A549 (cell line): ENCODE measurements around the gene C1QC. TPM values are rescaled to one million over a fixed set of nuclear protein-coding genes. Genes with fewer than 3 reads are reported as not detected.

Experiments used
- ATAC-seq, 2 experiments: fragments of 200-7000 bp in 1 of 2; fragments of >200 bp in 1 of 2; cut with Nextera tagmentation in 1 of 2; cut with Tn5 transposase in 1 of 2; 3 replicates each; pipeline versions ENCODE4 v1.8.0 to v1.9.1; 2018 to 2020; ENCODE audit warnings: mild to moderate bottlenecking in 1 of 2, moderate library complexity in 1 of 2
- CTCF ChIA-PET: fragments of 300-600 bp; sonication (Branson Sonifier 250); formaldehyde crosslinking; extraction: SDS; loops from one replicate; lab custom pipeline; 2021; ENCODE audit warnings: antibody characterized with exemption, inconsistent platforms; lab: Yijun Ruan, JAX
- POLR2A ChIA-PET: fragments of 350-600 bp; formaldehyde crosslinking; extraction: SDS; loops from one replicate; lab custom pipeline; 2021; ENCODE audit warnings: antibody characterized with exemption, inconsistent platforms; lab: Yijun Ruan, JAX
- DNase-seq, 2 experiments: peaks; one replicate each; pipeline versions ENCODE4 v3.0.0 to v3.0.0-alpha.2; 2011 to 2016; ENCODE audit warnings: low read depth in 1 of 2, low spot score in 1 of 2
- FAIRE-seq: peaks from 2 replicates; lab custom pipeline; 2011; peaks lifted over from hg19 to GRCh38; lab: Jason Lieb, UNC
- H3K27ac ChIP-seq, 2 experiments: fragments of >200 bp; sonication (Bioruptor Twin); formaldehyde crosslinking; 3 replicates each; pipeline ENCODE4 v1.5.1; 2016 to 2017
- H3K4me1 ChIP-seq: fragments of >200 bp; sonication (Bioruptor Twin); formaldehyde crosslinking; 3 replicates; pipeline ENCODE4 v1.6.1; 2016
- H3K4me2 ChIP-seq: fragments of >200 bp; sonication (Bioruptor Twin); formaldehyde crosslinking; 3 replicates; pipeline ENCODE4 v1.6.1; 2016
- H3K4me3 ChIP-seq: fragments of >200 bp; sonication (Bioruptor Twin); formaldehyde crosslinking; 3 replicates; pipeline ENCODE4 v1.5.1; 2016
- H3K9me3 ChIP-seq: fragments of >200 bp; sonication (Bioruptor Twin); formaldehyde crosslinking; 3 replicates; pipeline ENCODE4 v1.6.1; 2016
- BHLHE40 ChIP-seq: IDR thresholded peaks from 2 replicates; pipeline ENCODE4 v1.6.1; 2012; ENCODE audit warnings: low read depth, low read length, inconsistent platforms
- CBX2 ChIP-seq: fragments of 200-600 bp; sonication (generic); IDR thresholded peaks from 2 replicates; pipeline ENCODE4 v1.6.1; 2016; ENCODE audit warnings: low read depth, mild to moderate bottlenecking, borderline replicate concordance
- CBX8 ChIP-seq: fragments of 200-600 bp; sonication (generic); IDR thresholded peaks from 2 replicates; pipeline ENCODE4 v1.6.1; 2016
- CEBPB ChIP-seq, 2 experiments: fragments of >200 bp in 1 of 2; sonication (Bioruptor Twin) in 1 of 2; formaldehyde crosslinking in 1 of 2; IDR thresholded peaks; 2 replicates each; pipeline ENCODE4 v1.6.1; 2012 to 2016
- CHD4 ChIP-seq: fragments of 200-600 bp; sonication (generic); IDR thresholded peaks from 2 replicates; pipeline ENCODE4 v1.6.1; 2016; ENCODE audit warnings: antibody characterized with exemption, mild to moderate bottlenecking, borderline replicate concordance
- ELK1 ChIP-seq: fragments of 150-350 bp; IDR thresholded peaks from 2 replicates; pipeline ENCODE4 v1.6.1; 2014; ENCODE audit warnings: low read depth, mild to moderate bottlenecking, low read length
- FOSL2 ChIP-seq, 2 experiments: fragments of 450-650 bp in 1 of 2; fragments of >200 bp in 1 of 2; sonication (Bioruptor Twin) in 1 of 2; formaldehyde crosslinking; IDR thresholded peaks; 2 replicates each; pipeline versions ENCODE4 v1.5.0 to v1.6.1; 2016 to 2020; ENCODE audit warnings: mild to moderate bottlenecking in 1 of 2, moderate library complexity in 1 of 2
- FOXS1 ChIP-seq: fragments of 250-450 bp; sonication (Bioruptor Pico); IDR thresholded peaks from 2 replicates; pipeline ENCODE4 v1.5.0; 2020; ENCODE audit warnings: mild to moderate bottlenecking, moderate library complexity
- GATA3 ChIP-seq: IDR thresholded peaks from 2 replicates; pipeline ENCODE4 v1.6.1; 2012; ENCODE audit warnings: borderline replicate concordance
- HDAC2 ChIP-seq: fragments of 200-600 bp; sonication (generic); IDR thresholded peaks from 2 replicates; pipeline ENCODE4 v1.6.1; 2016
- HEYL ChIP-seq: fragments of 250-450 bp; sonication (Bioruptor Pico); IDR thresholded peaks from 2 replicates; pipeline ENCODE4 v1.8.0; 2021; ENCODE audit warnings: mild to moderate bottlenecking, moderate library complexity
- HOXB13 ChIP-seq: fragments of 250-450 bp; sonication (Bioruptor Pico); IDR thresholded peaks from 2 replicates; pipeline ENCODE4 v1.5.0; 2020; ENCODE audit warnings: low read depth, mild to moderate bottlenecking, moderate library complexity
- HOXB5 ChIP-seq: fragments of 250-450 bp; sonication (Bioruptor Pico); IDR thresholded peaks from 2 replicates; pipeline ENCODE4 v1.5.0; 2020; ENCODE audit warnings: mild to moderate bottlenecking, moderate library complexity
- JUN ChIP-seq, 2 experiments: fragments of >200 bp; sonication (Bioruptor Twin); formaldehyde crosslinking; IDR thresholded peaks; 2 replicates in 1 of 2; 3 replicates in 1 of 2; pipeline ENCODE4 v1.6.1; 2016 to 2017
- KDM1A ChIP-seq: fragments of 200-600 bp; sonication (generic); IDR thresholded peaks from 2 replicates; pipeline ENCODE4 v1.6.1; 2016; ENCODE audit warnings: low read depth, mild to moderate bottlenecking
- MAX ChIP-seq: IDR thresholded peaks from 2 replicates; pipeline ENCODE4 v1.6.1; 2012
- MAZ ChIP-seq: fragments of 150-350 bp; IDR thresholded peaks from 2 replicates; pipeline ENCODE4 v1.6.1; 2014; ENCODE audit warnings: antibody characterized with exemption, low read depth, low read length, borderline replicate concordance
- NFE2L2 ChIP-seq: fragments of 150-350 bp; conservative IDR thresholded peaks from 2 replicates; pipeline ENCODE4 v1.6.1; 2014; ENCODE audit warnings: low read length
- NPAS2 ChIP-seq: fragments of 250-450 bp; sonication (Bioruptor Pico); IDR thresholded peaks from 2 replicates; pipeline ENCODE4 v1.8.0; 2022; ENCODE audit warnings: mild to moderate bottlenecking, moderate library complexity, borderline replicate concordance
- NR3C1 ChIP-seq: fragments of >200 bp; sonication (Bioruptor Twin); formaldehyde crosslinking; IDR thresholded peaks from 3 replicates; pipeline ENCODE4 v1.6.1; 2017
- POLR2AphosphoS2 ChIP-seq: conservative IDR thresholded peaks from 2 replicates; pipeline ENCODE4 v1.6.1; 2012; ENCODE audit warnings: low read length, improper control_type of control experiment, inconsistent platforms
- RCOR1 ChIP-seq: fragments of 150-350 bp; IDR thresholded peaks from 2 replicates; pipeline ENCODE4 v1.6.1; 2014; ENCODE audit warnings: antibody characterized with exemption, low read length, low read depth
- RFX5 ChIP-seq: fragments of 450-650 bp; IDR thresholded peaks from 2 replicates; pipeline ENCODE4 v1.7.1; 2014; ENCODE audit warnings: antibody characterized with exemption, mild to moderate bottlenecking, moderate library complexity
- RNF2 ChIP-seq: fragments of 200-600 bp; sonication (generic); IDR thresholded peaks from 2 replicates; pipeline ENCODE4 v1.6.1; 2016; ENCODE audit warnings: low read depth, mild to moderate bottlenecking, antibody characterized with exemption, moderate library complexity, borderline replicate concordance
- SMC3 ChIP-seq: fragments of >200 bp; sonication (Bioruptor Twin); formaldehyde crosslinking; IDR thresholded peaks from 3 replicates; pipeline ENCODE4 v1.6.1; 2018; ENCODE audit warnings: inconsistent platforms
- TP53 ChIP-seq: fragments of 250-450 bp; sonication (Bioruptor Pico); IDR thresholded peaks from 2 replicates; pipeline ENCODE4 v1.5.0; 2021; ENCODE audit warnings: mild to moderate bottlenecking, moderate library complexity
- ZC3H11A ChIP-seq: fragments of 450-650 bp; IDR thresholded peaks from 2 replicates; pipeline ENCODE4 v1.6.1; 2014; ENCODE audit warnings: antibody characterized with exemption, mild to moderate bottlenecking
- ZFP36 ChIP-seq: fragments of 450-650 bp; IDR thresholded peaks from 2 replicates; pipeline ENCODE4 v1.6.1; 2014; ENCODE audit warnings: borderline replicate concordance; ENCODE audit not compliant: partially characterized antibody
- ZNF302 ChIP-seq: fragments of 250-450 bp; sonication (Bioruptor Pico); IDR thresholded peaks from 2 replicates; pipeline ENCODE4 v1.9.0; 2021; ENCODE audit warnings: inconsistent platforms, mild to moderate bottlenecking, moderate library complexity
- ZSCAN20 ChIP-seq: fragments of 250-450 bp; sonication (Bioruptor Pico); IDR thresholded peaks from 2 replicates; pipeline ENCODE4 v1.8.0; 2022; ENCODE audit warnings: mild to moderate bottlenecking, moderate library complexity
- WGBS: methylation state at CpG from one replicate; pipeline ENCODE4 v1.1.6; 2017; ENCODE audit errors: missing lambda C conversion rate; 5-methylcytosine and 5-hydroxymethylcytosine counted together
- polyA plus RNA-seq, 4 experiments: library from polyadenylated mRNA; depleted of rRNA in 3 of 4; stranded (reverse); fragments of >200 nt; fragmentation: RNase III in 1 of 4; extraction: RNeasy Plus Mini Kit Qiagen cat#74134 plus additional on column Dnase treatment in 1 of 4; gene quantifications; 2 replicates in 3 of 4; 3 replicates in 1 of 4; pipeline ENCODE4 v1.2.3, GENCODE V29; 2011 to 2017
- TF ChIP-seq, protein P1 (sequence below): fragments of 200-600 bp; sonication (generic); IDR thresholded peaks from 2 replicates; pipeline ENCODE4 v1.6.1; 2016; ENCODE audit warnings: antibody characterized with exemption, mild to moderate bottlenecking, moderate library complexity

C1QC gene
- polyA plus RNA-seq, 2 of the 4 experiments (the other 2 are of a cell fraction): not detected

DNA sequence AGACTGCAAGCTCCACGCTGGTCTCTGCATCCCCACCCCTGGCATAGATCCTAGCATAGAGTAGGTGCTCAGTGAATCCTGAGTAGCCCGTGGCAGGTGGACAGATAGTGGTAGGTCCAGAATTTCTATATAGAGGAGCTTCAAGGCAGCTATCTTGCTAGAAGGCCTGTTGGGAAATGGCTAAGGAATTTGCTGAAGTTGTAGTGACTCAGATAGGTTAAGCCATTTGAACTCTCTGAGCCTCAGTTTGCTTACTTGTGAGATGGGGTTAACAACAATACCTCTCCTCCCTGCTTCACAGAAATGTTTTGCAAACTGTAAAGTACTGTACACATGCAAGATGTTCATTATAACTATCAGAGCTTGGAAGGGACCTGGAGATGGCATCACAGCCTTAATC, 43.8 kb downstream of the C1QC start:
- CTCF ChIA-PET: interaction anchor here (0.7 to 1.6 kb wide), 4 partner anchors 13 to 277 kb away, joined by 3 to 4 read pairs (median 3); no protein-coding TSS in a partner anchor
- DNase-seq (no peak), ATAC-seq (no peak), FAIRE-seq (no peak)
- POLR2A ChIA-PET: no interaction called here
- Histone ChIP-seq H3K4me2 (no peak overlapping the region), H3K9me3 (no peaks in the 10 kb centered on the region), H3K27ac (no peak overlapping the region), H3K4me1 (0 out of 3 replicates have a peak, but pooled peaks cover 7% of the 10 kb centered on the region), H3K4me3 (no peak overlapping the region)
- TF ChIP-seq ZSCAN20: no peak
- WGBS: 66% methylated on average over 2 of the region's 2 CpGs

DNA sequence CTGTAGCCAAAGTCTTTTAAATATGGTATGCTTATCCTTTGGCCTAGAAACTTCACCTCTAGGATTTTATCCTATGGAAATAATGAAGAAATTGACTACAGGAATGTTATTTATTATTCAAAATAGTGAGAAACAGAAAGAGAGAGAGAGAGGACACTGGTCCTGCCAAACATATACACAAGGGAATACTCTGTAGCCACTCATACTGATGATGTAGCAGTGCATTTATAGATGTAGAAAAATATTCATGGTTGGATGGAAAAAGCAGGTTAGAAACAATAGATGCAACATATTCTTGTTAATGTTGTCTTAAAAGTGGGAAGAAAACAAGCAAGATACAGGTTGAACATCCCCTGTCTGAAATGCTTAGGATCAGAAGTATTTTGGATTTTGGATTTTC, 45.0 kb downstream of the C1QC start:
- ATAC-seq (no peak), FAIRE-seq (no peak), DNase-seq (no peak)
- Histone ChIP-seq H3K4me2 (no peak overlapping the region), H3K27ac (no peak overlapping the region), H3K4me1 (0 out of 3 replicates have a peak, but pooled peaks cover 7% of the 10 kb centered on the region), H3K4me3 (no peak overlapping the region), H3K9me3 (no peaks in the 10 kb centered on the region)
- CTCF ChIA-PET: interaction anchor here (1.0 kb wide), 1 partner anchor 12 kb away, joined by 3 read pairs; no protein-coding TSS in a partner anchor
- POLR2A ChIA-PET: no interaction called here
- TF ChIP-seq HOXB5 (CRISPR knock-in tag): no peak
- no peak for TF ChIP-seq SMC3
- TF ChIP-seq NR3C1: no peak
- TF ChIP-seq RCOR1: no peak
- no peak for TF ChIP-seq FOSL2 (IDR thresholded peaks at IDR 0.05)
- no peak for TF ChIP-seq FOSL2 (CRISPR knock-in tag; IDR thresholded peaks at IDR 0.05)
- no peak for TF ChIP-seq MAZ
- TF ChIP-seq NPAS2: no peak
- TF ChIP-seq HDAC2: no peak
- TF ChIP-seq ELK1: no peak
- TF ChIP-seq, protein P1, sequence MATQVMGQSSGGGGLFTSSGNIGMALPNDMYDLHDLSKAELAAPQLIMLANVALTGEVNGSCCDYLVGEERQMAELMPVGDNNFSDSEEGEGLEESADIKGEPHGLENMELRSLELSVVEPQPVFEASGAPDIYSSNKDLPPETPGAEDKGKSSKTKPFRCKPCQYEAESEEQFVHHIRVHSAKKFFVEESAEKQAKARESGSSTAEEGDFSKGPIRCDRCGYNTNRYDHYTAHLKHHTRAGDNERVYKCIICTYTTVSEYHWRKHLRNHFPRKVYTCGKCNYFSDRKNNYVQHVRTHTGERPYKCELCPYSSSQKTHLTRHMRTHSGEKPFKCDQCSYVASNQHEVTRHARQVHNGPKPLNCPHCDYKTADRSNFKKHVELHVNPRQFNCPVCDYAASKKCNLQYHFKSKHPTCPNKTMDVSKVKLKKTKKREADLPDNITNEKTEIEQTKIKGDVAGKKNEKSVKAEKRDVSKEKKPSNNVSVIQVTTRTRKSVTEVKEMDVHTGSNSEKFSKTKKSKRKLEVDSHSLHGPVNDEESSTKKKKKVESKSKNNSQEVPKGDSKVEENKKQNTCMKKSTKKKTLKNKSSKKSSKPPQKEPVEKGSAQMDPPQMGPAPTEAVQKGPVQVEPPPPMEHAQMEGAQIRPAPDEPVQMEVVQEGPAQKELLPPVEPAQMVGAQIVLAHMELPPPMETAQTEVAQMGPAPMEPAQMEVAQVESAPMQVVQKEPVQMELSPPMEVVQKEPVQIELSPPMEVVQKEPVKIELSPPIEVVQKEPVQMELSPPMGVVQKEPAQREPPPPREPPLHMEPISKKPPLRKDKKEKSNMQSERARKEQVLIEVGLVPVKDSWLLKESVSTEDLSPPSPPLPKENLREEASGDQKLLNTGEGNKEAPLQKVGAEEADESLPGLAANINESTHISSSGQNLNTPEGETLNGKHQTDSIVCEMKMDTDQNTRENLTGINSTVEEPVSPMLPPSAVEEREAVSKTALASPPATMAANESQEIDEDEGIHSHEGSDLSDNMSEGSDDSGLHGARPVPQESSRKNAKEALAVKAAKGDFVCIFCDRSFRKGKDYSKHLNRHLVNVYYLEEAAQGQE: no peak
- TF ChIP-seq ZSCAN20: no peak
- no peak for TF ChIP-seq MAX
- TF ChIP-seq CEBPB (IDR thresholded peaks at IDR 0.05): no peak
- TF ChIP-seq JUN (IDR thresholded peaks at IDR 0.05): no peak
- no peak for TF ChIP-seq RFX5
- no peak for TF ChIP-seq TP53
- no peak for TF ChIP-seq HOXB13 (CRISPR knock-in tag)
- no peak for TF ChIP-seq CHD4
- no peak for TF ChIP-seq FOXS1
- TF ChIP-seq CBX2: no peak

- no peak overlapping the region for H3K4me3 ChIP-seq
- 0 out of 3 replicates have a peak, but pooled peaks cover 7% of the 10 kb centered on the region for H3K4me1 ChIP-seq
- peak overlapping the region; percentile 27; the same call in 1 of the 3 replicates for H3K4me2 ChIP-seq
- peak overlapping the region in 1 of 2 experiments; percentile 63; a peak in 2 of 6 replicates for H3K27ac ChIP-seq
- CTCF ChIA-PET: no interaction called here
- peak; percentile 49 to 77 for DNase-seq
- no peaks in the 10 kb centered on the region for H3K9me3 ChIP-seq
- peak; percentile 83 to 87 for ATAC-seq
- WGBS: 9% methylated on average over 9 of the region's 11 CpGs
- no peak for FAIRE-seq
- TF ChIP-seq POLR2AphosphoS2 (no peak), KDM1A (no peak), BHLHE40 (no peak), CBX8 (no peak), HEYL (CRISPR knock-in tag) (no peak), HOXB5 (CRISPR knock-in tag) (no peak), HDAC2 (no peak), GATA3 (no peak), ZNF302 (CRISPR knock-in tag) (no peak), RNF2 (no peak), NFE2L2 (no peak), ZC3H11A (no peak), ZFP36 (no peak), ELK1 (no peak)
- TF ChIP-seq, all 56 proteins: peak for 0
- POLR2A ChIA-PET: no interaction called here
These were observed 46.1 kb downstream of the C1QC start for GRCh38 chr1:22689505-22689904.
